Measurements from ENCODE around the gene ZCRB1.

Gene ZCRB1

DNA sequence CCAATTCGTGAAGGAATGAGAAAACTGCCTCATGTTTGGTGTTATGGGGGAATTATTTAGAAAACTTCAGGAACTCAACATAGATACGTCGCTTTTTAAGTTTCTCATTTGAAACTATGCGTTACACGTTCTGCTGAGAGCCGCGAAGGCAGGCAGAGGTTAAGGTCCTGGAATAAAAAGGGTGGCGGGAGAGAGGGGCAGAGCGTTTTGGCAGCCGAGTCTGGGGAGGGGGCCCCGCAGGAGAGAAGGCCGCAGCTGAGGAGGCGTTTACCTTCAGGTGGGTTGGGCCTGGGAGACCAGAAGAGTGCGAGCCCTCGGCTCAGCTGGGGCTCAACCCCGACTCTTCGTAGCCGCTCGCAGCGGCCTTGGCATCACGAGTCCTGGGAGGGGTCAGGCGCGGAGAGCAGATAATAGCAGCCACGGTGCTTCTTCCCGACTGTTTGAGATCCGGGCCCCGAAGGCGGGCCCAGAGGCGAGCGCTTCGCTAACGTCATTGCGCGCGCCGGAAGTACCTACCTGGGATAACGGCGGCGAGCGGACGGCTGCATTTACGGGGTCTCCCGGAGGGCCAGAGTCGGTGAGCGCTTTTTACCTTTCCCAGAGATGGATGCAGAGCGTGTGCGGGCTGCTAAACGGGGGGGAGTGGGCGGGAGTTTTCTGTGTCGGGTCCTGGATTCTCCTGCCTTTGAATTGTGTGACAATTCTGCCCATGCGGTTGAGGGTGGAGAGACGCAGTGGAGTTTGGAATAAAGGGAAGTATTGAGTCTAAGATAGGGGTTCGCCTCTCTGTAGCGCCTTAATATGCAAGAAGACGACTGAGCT lies at the start of gene ZCRB1, which contains the start of gene PPHLN1 (continued):
- TF ChIP-seq MYNN (tag by site-specific recombination; IDR thresholded peaks at IDR 0.05; ENCODE audit: borderline replicate concordance): no peak
- no peak for TF ChIP-seq YY1 (tag by site-specific recombination; IDR thresholded peaks at IDR 0.05)
- no peak for TF ChIP-seq ZNF274 (IDR thresholded peaks at IDR 0.05; ENCODE audit: low read length)
- no peak for TF ChIP-seq ZNF274 (tag by site-specific recombination; IDR thresholded peaks at IDR 0.05; ENCODE audit: borderline replicate concordance)
- peak; percentile 80 for TF ChIP-seq ZNF692 (tag by site-specific recombination; IDR thresholded peaks at IDR 0.05)
- TF ChIP-seq, protein P1, sequence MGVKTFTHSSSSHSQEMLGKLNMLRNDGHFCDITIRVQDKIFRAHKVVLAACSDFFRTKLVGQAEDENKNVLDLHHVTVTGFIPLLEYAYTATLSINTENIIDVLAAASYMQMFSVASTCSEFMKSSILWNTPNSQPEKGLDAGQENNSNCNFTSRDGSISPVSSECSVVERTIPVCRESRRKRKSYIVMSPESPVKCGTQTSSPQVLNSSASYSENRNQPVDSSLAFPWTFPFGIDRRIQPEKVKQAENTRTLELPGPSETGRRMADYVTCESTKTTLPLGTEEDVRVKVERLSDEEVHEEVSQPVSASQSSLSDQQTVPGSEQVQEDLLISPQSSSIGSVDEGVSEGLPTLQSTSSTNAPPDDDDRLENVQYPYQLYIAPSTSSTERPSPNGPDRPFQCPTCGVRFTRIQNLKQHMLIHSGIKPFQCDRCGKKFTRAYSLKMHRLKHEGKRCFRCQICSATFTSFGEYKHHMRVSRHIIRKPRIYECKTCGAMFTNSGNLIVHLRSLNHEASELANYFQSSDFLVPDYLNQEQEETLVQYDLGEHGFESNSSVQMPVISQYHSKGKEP (tag by site-specific recombination; IDR thresholded peaks at IDR 0.05): peak; percentile 28; the same call in 1 of the 2 replicates
- TF ChIP-seq ZNF221 (tag by site-specific recombination; IDR thresholded peaks at IDR 0.05; ENCODE audit: borderline replicate concordance): no peak
- TF ChIP-seq ZNF514 (tag by site-specific recombination; IDR thresholded peaks at IDR 0.05): no peak
- TF ChIP-seq ZEB2 (tag by site-specific recombination; IDR thresholded peaks at IDR 0.05): peak; percentile 95
- no peak; the same call in 1 of the 2 replicates for TF ChIP-seq ZFHX2 (tag by site-specific recombination; conservative IDR thresholded peaks at IDR 0.05)
- TF ChIP-seq ZNF19 (tag by site-specific recombination; IDR thresholded peaks at IDR 0.05; ENCODE audit: low read depth): no peak
- TF ChIP-seq, protein P2, sequence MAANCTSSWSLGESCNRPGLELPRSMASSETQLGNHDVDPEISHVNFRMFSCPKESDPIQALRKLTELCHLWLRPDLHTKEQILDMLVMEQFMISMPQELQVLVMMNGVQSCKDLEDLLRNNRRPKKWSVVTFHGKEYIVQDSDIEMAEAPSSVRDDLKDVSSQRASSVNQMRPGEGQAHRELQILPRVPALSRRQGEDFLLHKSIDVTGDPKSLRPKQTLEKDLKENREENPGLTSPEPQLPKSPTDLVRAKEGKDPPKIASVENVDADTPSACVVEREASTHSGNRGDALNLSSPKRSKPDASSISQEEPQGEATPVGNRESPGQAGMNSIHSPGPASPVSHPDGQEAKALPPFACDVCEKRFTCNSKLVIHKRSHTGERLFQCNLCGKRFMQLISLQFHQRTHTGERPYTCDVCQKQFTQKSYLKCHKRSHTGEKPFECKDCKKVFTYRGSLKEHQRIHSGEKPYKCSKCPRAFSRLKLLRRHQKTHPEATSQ (tag by site-specific recombination; IDR thresholded peaks at IDR 0.05): no peak
- no peak for TF ChIP-seq ZNF10 (tag by site-specific recombination; IDR thresholded peaks at IDR 0.05)
- TF ChIP-seq FEZF1 (tag by site-specific recombination; IDR thresholded peaks at IDR 0.05): no peak
- TF ChIP-seq, protein P3, sequence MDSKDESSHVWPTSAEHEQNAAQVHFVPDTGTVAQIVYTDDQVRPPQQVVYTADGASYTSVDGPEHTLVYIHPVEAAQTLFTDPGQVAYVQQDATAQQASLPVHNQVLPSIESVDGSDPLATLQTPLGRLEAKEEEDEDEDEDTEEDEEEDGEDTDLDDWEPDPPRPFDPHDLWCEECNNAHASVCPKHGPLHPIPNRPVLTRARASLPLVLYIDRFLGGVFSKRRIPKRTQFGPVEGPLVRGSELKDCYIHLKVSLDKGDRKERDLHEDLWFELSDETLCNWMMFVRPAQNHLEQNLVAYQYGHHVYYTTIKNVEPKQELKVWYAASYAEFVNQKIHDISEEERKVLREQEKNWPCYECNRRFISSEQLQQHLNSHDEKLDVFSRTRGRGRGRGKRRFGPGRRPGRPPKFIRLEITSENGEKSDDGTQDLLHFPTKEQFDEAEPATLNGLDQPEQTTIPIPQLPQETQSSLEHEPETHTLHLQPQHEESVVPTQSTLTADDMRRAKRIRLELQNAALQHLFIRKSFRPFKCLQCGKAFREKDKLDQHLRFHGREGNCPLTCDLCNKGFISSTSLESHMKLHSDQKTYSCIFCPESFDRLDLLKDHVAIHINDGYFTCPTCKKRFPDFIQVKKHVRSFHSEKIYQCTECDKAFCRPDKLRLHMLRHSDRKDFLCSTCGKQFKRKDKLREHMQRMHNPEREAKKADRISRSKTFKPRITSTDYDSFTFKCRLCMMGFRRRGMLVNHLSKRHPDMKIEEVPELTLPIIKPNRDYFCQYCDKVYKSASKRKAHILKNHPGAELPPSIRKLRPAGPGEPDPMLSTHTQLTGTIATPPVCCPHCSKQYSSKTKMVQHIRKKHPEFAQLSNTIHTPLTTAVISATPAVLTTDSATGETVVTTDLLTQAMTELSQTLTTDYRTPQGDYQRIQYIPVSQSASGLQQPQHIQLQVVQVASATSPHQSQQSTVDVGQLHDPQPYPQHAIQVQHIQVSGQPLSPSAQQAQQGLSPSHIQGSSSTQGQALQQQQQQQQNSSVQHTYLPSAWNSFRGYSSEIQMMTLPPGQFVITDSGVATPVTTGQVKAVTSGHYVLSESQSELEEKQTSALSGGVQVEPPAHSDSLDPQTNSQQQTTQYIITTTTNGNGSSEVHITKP (tag by site-specific recombination; IDR thresholded peaks at IDR 0.05): peak; percentile 70
- TF ChIP-seq ZNF211 (tag by site-specific recombination; IDR thresholded peaks at IDR 0.05; ENCODE audit: low read depth): no peak
- TF ChIP-seq ZNF426 (tag by site-specific recombination; IDR thresholded peaks at IDR 0.05): no peak
- TF ChIP-seq ZNF18 (tag by site-specific recombination; IDR thresholded peaks at IDR 0.05): no peak
- TF ChIP-seq PBX3 (CRISPR knock-in tag; IDR thresholded peaks at IDR 0.05): no peak
- TF ChIP-seq ZFP69B (tag by site-specific recombination; IDR thresholded peaks at IDR 0.05): peak; percentile 73
- TF ChIP-seq ZNF549 (tag by site-specific recombination; IDR thresholded peaks at IDR 0.05): no peak
- TF ChIP-seq, protein P4, sequence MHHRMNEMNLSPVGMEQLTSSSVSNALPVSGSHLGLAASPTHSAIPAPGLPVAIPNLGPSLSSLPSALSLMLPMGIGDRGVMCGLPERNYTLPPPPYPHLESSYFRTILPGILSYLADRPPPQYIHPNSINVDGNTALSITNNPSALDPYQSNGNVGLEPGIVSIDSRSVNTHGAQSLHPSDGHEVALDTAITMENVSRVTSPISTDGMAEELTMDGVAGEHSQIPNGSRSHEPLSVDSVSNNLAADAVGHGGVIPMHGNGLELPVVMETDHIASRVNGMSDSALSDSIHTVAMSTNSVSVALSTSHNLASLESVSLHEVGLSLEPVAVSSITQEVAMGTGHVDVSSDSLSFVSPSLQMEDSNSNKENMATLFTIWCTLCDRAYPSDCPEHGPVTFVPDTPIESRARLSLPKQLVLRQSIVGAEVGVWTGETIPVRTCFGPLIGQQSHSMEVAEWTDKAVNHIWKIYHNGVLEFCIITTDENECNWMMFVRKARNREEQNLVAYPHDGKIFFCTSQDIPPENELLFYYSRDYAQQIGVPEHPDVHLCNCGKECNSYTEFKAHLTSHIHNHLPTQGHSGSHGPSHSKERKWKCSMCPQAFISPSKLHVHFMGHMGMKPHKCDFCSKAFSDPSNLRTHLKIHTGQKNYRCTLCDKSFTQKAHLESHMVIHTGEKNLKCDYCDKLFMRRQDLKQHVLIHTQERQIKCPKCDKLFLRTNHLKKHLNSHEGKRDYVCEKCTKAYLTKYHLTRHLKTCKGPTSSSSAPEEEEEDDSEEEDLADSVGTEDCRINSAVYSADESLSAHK (tag by site-specific recombination; IDR thresholded peaks at IDR 0.05): no peak
- TF ChIP-seq ZBTB26 (tag by site-specific recombination; optimal IDR thresholded peaks at IDR 0.05): peak; percentile 86
